HepG2 (cell line): Measurements from ENCODE around the gene CCSER2. TPM values are rescaled to one million over a fixed set of nuclear protein-coding genes. Genes with fewer than 3 reads are reported as not detected.

Experiments used
- ADNP ChIP-seq: sonication (generic); formaldehyde crosslinking; IDR thresholded peaks from 2 replicates; pipeline ENCODE4 v1.4.0; 2020; ENCODE audit warnings: missing genetic modification reagents
- ARID3A ChIP-seq: IDR thresholded peaks from 2 replicates; pipeline ENCODE4 v1.6.1; 2012; ENCODE audit warnings: low read depth, low read length, improper control_type of control experiment
- CBX2 ChIP-seq, 2 experiments: fragments of 200-600 bp in 1 of 2; sonication (generic); formaldehyde crosslinking in 1 of 2; IDR thresholded peaks; 2 replicates each; pipeline versions ENCODE4 v1.7.0 to v1.8.1; 2018 to 2022; ENCODE audit warnings: low read depth in 2 of 2, low read length in 1 of 2, mild to moderate bottlenecking in 1 of 2, missing genetic modification reagents in 1 of 2
- GATA4 ChIP-seq: sonication (generic); IDR thresholded peaks from 2 replicates; pipeline ENCODE4 v1.6.1; 2016; ENCODE audit warnings: antibody characterized with exemption, low read depth, borderline replicate concordance
- PHF5A ChIP-seq: IDR thresholded peaks from one replicate; pipeline ENCODE4 v1.6.1; 2018; ENCODE audit warnings: low read depth, missing genetic modification reagents; ENCODE audit not compliant: unreplicated experiment
- STAT5B ChIP-seq: sonication (generic); formaldehyde crosslinking; IDR thresholded peaks from 2 replicates; pipeline ENCODE4 v1.4.0; 2020; ENCODE audit warnings: missing genetic modification reagents
- ZNF260 ChIP-seq: sonication (generic); formaldehyde crosslinking; IDR thresholded peaks from 2 replicates; pipeline ENCODE4 v1.4.0; 2020; ENCODE audit warnings: missing genetic modification reagents, low read depth, mild to moderate bottlenecking, borderline replicate concordance
- ZNF749 ChIP-seq: sonication (generic); formaldehyde crosslinking; IDR thresholded peaks from 2 replicates; pipeline ENCODE4 v1.8.0; 2022; ENCODE audit warnings: mild to moderate bottlenecking, missing genetic modification reagents, moderate library complexity, borderline replicate concordance
- ZSCAN29 ChIP-seq: sonication (generic); formaldehyde crosslinking; conservative IDR thresholded peaks from 2 replicates; pipeline ENCODE4 v1.4.0; 2020; ENCODE audit warnings: mild to moderate bottlenecking, missing genetic modification reagents
- polyA plus RNA-seq, 8 experiments: library from polyadenylated mRNA; depleted of rRNA in 3 of 8; stranded (reverse) in 7 of 8; unstranded in 1 of 8; fragments of >200 nt; fragmentation: Illumina TruSeq in 4 of 8; extraction: Trizol in 4 of 8; gene quantifications; 2 replicates each; pipeline versions ENCODE4 v1.2.1 to v1.2.3, GENCODE V29; 2011 to 2016; ENCODE audit warnings: low read depth in 4 of 8, missing spikeins in 1 of 8, mixed read lengths in 1 of 8; ENCODE audit not compliant: insufficient read depth in 1 of 8
- total RNA-seq, 5 experiments: library from RNA; depleted of rRNA; stranded (reverse); fragments of >200 nt; fragmentation: Illumina TruSeq; extraction: Trizol; gene quantifications; 2 replicates each; pipeline ENCODE4 v1.2.3, GENCODE V29; 2016; ENCODE audit warnings: low read depth in 1 of 5
- TF ChIP-seq, protein P1 (sequence below): sonication (generic); formaldehyde crosslinking; IDR thresholded peaks from 2 replicates; pipeline ENCODE4 v1.4.0; 2020; ENCODE audit warnings: missing genetic modification reagents
- TF ChIP-seq, protein P2 (sequence below): sonication (generic); formaldehyde crosslinking; IDR thresholded peaks from 2 replicates; pipeline ENCODE4 v1.4.0; 2020; ENCODE audit warnings: missing genetic modification reagents
- TF ChIP-seq, protein P3 (sequence below): sonication (generic); formaldehyde crosslinking; IDR thresholded peaks from 2 replicates; pipeline ENCODE4 v1.4.0; 2020; ENCODE audit warnings: low read depth, mild to moderate bottlenecking, missing genetic modification reagents

Gene CCSER2
- total and polyA plus RNA-seq, 2 of the 13 experiments (the other 11 are each of a cell fraction or from before 2014, with no cell fraction given): 13.3 to 17.2 TPM

DNA sequence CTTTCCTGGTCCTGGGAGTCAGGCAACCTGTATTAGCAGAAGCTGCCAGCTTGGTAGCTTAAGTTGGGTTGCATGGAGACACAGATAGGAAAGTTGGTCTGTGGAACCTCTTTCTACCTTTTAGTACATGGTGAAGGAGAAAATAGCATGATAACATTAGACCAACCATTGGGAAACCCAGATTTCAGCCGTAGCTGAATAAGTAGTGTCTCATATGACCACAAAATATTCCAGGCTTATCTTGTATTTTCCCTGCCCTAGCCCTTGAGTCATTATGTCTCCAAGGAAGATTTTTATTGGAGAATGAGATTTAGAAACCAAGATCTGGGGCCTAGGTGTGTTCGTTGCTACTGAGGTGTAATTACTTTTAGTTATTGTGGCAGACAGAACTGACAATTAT, 67.2 kb downstream of the CCSER2 start (continued):
- TF ChIP-seq, protein P1, sequence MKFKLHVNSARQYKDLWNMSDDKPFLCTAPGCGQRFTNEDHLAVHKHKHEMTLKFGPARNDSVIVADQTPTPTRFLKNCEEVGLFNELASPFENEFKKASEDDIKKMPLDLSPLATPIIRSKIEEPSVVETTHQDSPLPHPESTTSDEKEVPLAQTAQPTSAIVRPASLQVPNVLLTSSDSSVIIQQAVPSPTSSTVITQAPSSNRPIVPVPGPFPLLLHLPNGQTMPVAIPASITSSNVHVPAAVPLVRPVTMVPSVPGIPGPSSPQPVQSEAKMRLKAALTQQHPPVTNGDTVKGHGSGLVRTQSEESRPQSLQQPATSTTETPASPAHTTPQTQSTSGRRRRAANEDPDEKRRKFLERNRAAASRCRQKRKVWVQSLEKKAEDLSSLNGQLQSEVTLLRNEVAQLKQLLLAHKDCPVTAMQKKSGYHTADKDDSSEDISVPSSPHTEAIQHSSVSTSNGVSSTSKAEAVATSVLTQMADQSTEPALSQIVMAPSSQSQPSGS: no peak
- TF ChIP-seq PHF5A (CRISPR knock-in tag): no peak
- TF ChIP-seq ZSCAN29: no peak
- TF ChIP-seq, protein P2, sequence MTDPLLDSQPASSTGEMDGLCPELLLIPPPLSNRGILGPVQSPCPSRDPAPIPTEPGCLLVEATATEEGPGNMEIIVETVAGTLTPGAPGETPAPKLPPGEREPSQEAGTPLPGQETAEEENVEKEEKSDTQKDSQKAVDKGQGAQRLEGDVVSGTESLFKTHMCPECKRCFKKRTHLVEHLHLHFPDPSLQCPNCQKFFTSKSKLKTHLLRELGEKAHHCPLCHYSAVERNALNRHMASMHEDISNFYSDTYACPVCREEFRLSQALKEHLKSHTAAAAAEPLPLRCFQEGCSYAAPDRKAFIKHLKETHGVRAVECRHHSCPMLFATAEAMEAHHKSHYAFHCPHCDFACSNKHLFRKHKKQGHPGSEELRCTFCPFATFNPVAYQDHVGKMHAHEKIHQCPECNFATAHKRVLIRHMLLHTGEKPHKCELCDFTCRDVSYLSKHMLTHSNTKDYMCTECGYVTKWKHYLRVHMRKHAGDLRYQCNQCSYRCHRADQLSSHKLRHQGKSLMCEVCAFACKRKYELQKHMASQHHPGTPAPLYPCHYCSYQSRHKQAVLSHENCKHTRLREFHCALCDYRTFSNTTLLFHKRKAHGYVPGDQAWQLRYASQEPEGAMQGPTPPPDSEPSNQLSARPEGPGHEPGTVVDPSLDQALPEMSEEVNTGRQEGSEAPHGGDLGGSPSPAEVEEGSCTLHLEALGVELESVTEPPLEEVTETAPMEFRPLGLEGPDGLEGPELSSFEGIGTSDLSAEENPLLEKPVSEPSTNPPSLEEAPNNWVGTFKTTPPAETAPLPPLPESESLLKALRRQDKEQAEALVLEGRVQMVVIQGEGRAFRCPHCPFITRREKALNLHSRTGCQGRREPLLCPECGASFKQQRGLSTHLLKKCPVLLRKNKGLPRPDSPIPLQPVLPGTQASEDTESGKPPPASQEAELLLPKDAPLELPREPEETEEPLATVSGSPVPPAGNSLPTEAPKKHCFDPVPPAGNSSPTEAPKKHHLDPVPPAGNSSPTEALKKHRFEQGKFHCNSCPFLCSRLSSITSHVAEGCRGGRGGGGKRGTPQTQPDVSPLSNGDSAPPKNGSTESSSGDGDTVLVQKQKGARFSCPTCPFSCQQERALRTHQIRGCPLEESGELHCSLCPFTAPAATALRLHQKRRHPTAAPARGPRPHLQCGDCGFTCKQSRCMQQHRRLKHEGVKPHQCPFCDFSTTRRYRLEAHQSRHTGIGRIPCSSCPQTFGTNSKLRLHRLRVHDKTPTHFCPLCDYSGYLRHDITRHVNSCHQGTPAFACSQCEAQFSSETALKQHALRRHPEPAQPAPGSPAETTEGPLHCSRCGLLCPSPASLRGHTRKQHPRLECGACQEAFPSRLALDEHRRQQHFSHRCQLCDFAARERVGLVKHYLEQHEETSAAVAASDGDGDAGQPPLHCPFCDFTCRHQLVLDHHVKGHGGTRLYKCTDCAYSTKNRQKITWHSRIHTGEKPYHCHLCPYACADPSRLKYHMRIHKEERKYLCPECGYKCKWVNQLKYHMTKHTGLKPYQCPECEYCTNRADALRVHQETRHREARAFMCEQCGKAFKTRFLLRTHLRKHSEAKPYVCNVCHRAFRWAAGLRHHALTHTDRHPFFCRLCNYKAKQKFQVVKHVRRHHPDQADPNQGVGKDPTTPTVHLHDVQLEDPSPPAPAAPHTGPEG (CRISPR knock-in tag): no peak
- no peak for TF ChIP-seq ZNF260 (CRISPR knock-in tag)
- TF ChIP-seq ARID3A: no peak
- no peak for TF ChIP-seq ADNP
- no peak for TF ChIP-seq CBX2 (IDR thresholded peaks at IDR 0.05; ENCODE audit: low read depth, low read length)
- TF ChIP-seq CBX2 (CRISPR knock-in tag; IDR thresholded peaks at IDR 0.05; ENCODE audit: low read depth): no peak
- no peak for TF ChIP-seq ZNF749 (CRISPR knock-in tag)
- TF ChIP-seq, protein P3, sequence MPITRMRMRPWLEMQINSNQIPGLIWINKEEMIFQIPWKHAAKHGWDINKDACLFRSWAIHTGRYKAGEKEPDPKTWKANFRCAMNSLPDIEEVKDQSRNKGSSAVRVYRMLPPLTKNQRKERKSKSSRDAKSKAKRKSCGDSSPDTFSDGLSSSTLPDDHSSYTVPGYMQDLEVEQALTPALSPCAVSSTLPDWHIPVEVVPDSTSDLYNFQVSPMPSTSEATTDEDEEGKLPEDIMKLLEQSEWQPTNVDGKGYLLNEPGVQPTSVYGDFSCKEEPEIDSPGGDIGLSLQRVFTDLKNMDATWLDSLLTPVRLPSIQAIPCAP (CRISPR knock-in tag): no peak
- no peak for TF ChIP-seq GATA4
- TF ChIP-seq STAT5B: no peak
